H9 (cell line): Measurements from ENCODE around the gene ZNF124. TPM values are rescaled to one million over a fixed set of nuclear protein-coding genes. Genes with fewer than 3 reads are reported as not detected.

Source experiments
- DNase-seq: peaks from one replicate; pipeline ENCODE4 v3.0.0-alpha.2; 2017
- H2AFZ ChIP-seq: one replicate; pipeline ENCODE4 v1.6.1; 2013; ENCODE audit warnings: mild to moderate bottlenecking, low read length, control low read depth, moderate library complexity
- H2AK5ac ChIP-seq: 2 replicates; pipeline ENCODE4 v1.6.1; 2013; ENCODE audit warnings: low read length, control low read depth, mixed read lengths; ENCODE audit not compliant: insufficient read length
- H2BK120ac ChIP-seq: one replicate; pipeline ENCODE4 v1.6.1; 2013; ENCODE audit warnings: low read depth, mild to moderate bottlenecking, low read length, control low read depth, inconsistent platforms; ENCODE audit not compliant: poor library complexity, severe bottlenecking
- H2BK12ac ChIP-seq: 2 replicates; pipeline ENCODE4 v1.6.1; 2013; ENCODE audit warnings: low read length, control low read depth, mixed read lengths, low read depth; ENCODE audit not compliant: insufficient read length
- H2BK15ac ChIP-seq: 2 replicates; pipeline ENCODE4 v1.6.1; 2013; ENCODE audit warnings: low read depth, low read length, control low read depth
- H2BK20ac ChIP-seq: one replicate; pipeline ENCODE4 v1.6.1; 2013; ENCODE audit warnings: low read depth, mild to moderate bottlenecking, low read length, control low read depth, inconsistent platforms; ENCODE audit not compliant: poor library complexity, severe bottlenecking
- H2BK5ac ChIP-seq: 2 replicates; pipeline ENCODE4 v1.6.1; 2013; ENCODE audit warnings: low read length, control low read depth, mixed read lengths; ENCODE audit not compliant: insufficient read length
- H3K14ac ChIP-seq: 2 replicates; pipeline ENCODE4 v1.6.1; 2013; ENCODE audit warnings: low read length, control low read depth; ENCODE audit not compliant: insufficient read depth
- H3K18ac ChIP-seq: 2 replicates; pipeline ENCODE4 v1.6.1; 2013; ENCODE audit warnings: low read depth, mild to moderate bottlenecking, mixed read lengths, low read length, control low read depth; ENCODE audit not compliant: insufficient read length
- H3K23ac ChIP-seq: 2 replicates; pipeline ENCODE4 v1.6.1; 2013; ENCODE audit warnings: low read length, control low read depth, mixed read lengths, low read depth; ENCODE audit not compliant: insufficient read length
- H3K23me2 ChIP-seq: 2 replicates; pipeline ENCODE4 v1.6.1; 2013; ENCODE audit warnings: low read depth, mild to moderate bottlenecking, mixed read lengths, low read length, control low read depth; ENCODE audit not compliant: insufficient read length, poor library complexity, severe bottlenecking
- H3K27ac ChIP-seq: 2 replicates; pipeline ENCODE4 v1.5.1; 2013; ENCODE audit warnings: low read length, control low read depth, mixed read lengths, low read depth; ENCODE audit not compliant: insufficient read length
- H3K27me3 ChIP-seq: 2 replicates; pipeline ENCODE4 v1.6.1; 2013; ENCODE audit warnings: low read length, control low read depth, inconsistent platforms; ENCODE audit not compliant: insufficient read depth
- H3K4ac ChIP-seq: 2 replicates; pipeline ENCODE4 v1.6.1; 2013; ENCODE audit warnings: low read depth, mild to moderate bottlenecking, control low read depth, inconsistent platforms, low read length, moderate library complexity
- H3K4me1 ChIP-seq: 2 replicates; pipeline ENCODE4 v1.6.1; 2013; ENCODE audit warnings: low read length, control low read depth, inconsistent platforms; ENCODE audit not compliant: insufficient read depth
- H3K4me2 ChIP-seq: 2 replicates; pipeline ENCODE4 v1.6.1; 2013; ENCODE audit warnings: low read length, control low read depth, mixed read lengths; ENCODE audit not compliant: insufficient read length, insufficient read depth
- H3K56ac ChIP-seq: 2 replicates; pipeline ENCODE4 v1.6.1; 2013; ENCODE audit warnings: low read depth, mild to moderate bottlenecking, mixed read lengths, low read length, control low read depth; ENCODE audit not compliant: insufficient read length
- H3K79me1 ChIP-seq: 2 replicates; pipeline ENCODE4 v1.6.1; 2013; ENCODE audit warnings: low read depth, mild to moderate bottlenecking, moderate library complexity, low read length, control low read depth, inconsistent platforms; ENCODE audit not compliant: insufficient read depth, poor library complexity, severe bottlenecking
- H3K79me2 ChIP-seq: 2 replicates; pipeline ENCODE4 v1.6.1; 2013; ENCODE audit warnings: low read length, control low read depth, inconsistent platforms; ENCODE audit not compliant: insufficient read depth
- H3K9ac ChIP-seq: 2 replicates; pipeline ENCODE4 v1.6.1; 2013; ENCODE audit warnings: low read length, control low read depth, mixed read lengths; ENCODE audit not compliant: insufficient read length; ENCODE audit errors: extremely low read depth
- H3K9me3 ChIP-seq: one replicate; pipeline ENCODE4 v1.6.1; 2013; ENCODE audit warnings: low read depth, low read length, inconsistent platforms; ENCODE audit not compliant: control insufficient read depth
- H3T11ph ChIP-seq: one replicate; pipeline ENCODE4 v1.6.1; 2013; ENCODE audit warnings: mild to moderate bottlenecking, low read length, control low read depth, inconsistent platforms
- H4K20me1 ChIP-seq: one replicate; pipeline ENCODE4 v1.6.1; 2013; ENCODE audit not compliant: control insufficient read depth, insufficient read length, insufficient read depth
- H4K5ac ChIP-seq: 2 replicates; pipeline ENCODE4 v1.6.1; 2013; ENCODE audit warnings: low read depth, mild to moderate bottlenecking, mixed read lengths, low read length, control low read depth; ENCODE audit not compliant: insufficient read length
- H4K8ac ChIP-seq: replicated peaks from 2 replicates; pipeline ENCODE4 v1.6.1; 2013; ENCODE audit warnings: low read length, control low read depth, mixed read lengths, low read depth; ENCODE audit not compliant: insufficient read length
- H4K91ac ChIP-seq: 2 replicates; pipeline ENCODE4 v1.6.1; 2013; ENCODE audit warnings: low read depth, mild to moderate bottlenecking, moderate library complexity, mixed read lengths, low read length, control low read depth; ENCODE audit not compliant: insufficient read length
- H3K27ac Mint-ChIP-seq, 3 experiments: 2 replicates in 2 of 3; 3 replicates in 1 of 3; pipeline ENCODE4 v1.8.0; 2020 to 2021; ENCODE audit warnings: mixed read lengths in 3 of 3, mild to moderate bottlenecking in 1 of 3, moderate library complexity in 1 of 3
- H3K27me3 Mint-ChIP-seq: 2 replicates; pipeline ENCODE4 v1.8.0; 2021; ENCODE audit warnings: low read depth, mild to moderate bottlenecking, moderate library complexity, mixed read lengths
- H3K36me3 Mint-ChIP-seq, 3 experiments: 2 replicates in 2 of 3; 3 replicates in 1 of 3; pipeline ENCODE4 v1.8.0; 2020 to 2021; ENCODE audit warnings: low read depth in 3 of 3, mixed read lengths in 3 of 3; ENCODE audit not compliant: insufficient read depth in 1 of 3
- H3K4me1 Mint-ChIP-seq, 2 experiments: 2 replicates each; pipeline ENCODE4 v1.8.0; 2020; ENCODE audit warnings: mixed read lengths in 2 of 2
- H3K4me3 Mint-ChIP-seq, 2 experiments: 2 replicates in 1 of 2; 3 replicates in 1 of 2; pipeline ENCODE4 v1.8.0; 2020 to 2021; ENCODE audit warnings: mild to moderate bottlenecking in 2 of 2, mixed read lengths in 2 of 2, moderate library complexity in 1 of 2
- H3K9me3 Mint-ChIP-seq, 2 experiments: 2 replicates in 1 of 2; 3 replicates in 1 of 2; pipeline ENCODE4 v1.8.0; 2020; ENCODE audit warnings: mild to moderate bottlenecking in 2 of 2, mixed read lengths in 2 of 2, moderate library complexity in 1 of 2
- CTCF ChIP-seq: fragments of 200-600 bp; sonication (generic); conservative IDR thresholded peaks from 3 replicates; pipeline ENCODE4 v1.8.0; 2021; ENCODE audit warnings: antibody characterized with exemption, mild to moderate bottlenecking
- WGBS: extraction: QIAGEN DNeasy Blood & Tissue Kit; methylation state at CpG from one replicate; pipeline ENCODE4 v1.1.7; 2013; ENCODE audit warnings: missing lambda C conversion rate, low lambda C conversion rate, mixed read lengths; ENCODE audit not compliant: insufficient read length; ENCODE audit errors: extremely low coverage; 5-methylcytosine and 5-hydroxymethylcytosine counted together
- total RNA-seq: library from RNA; stranded (reverse); gene quantifications from 2 replicates; pipeline ENCODE4 v1.2.1, GENCODE V29; 2021

ZNF124 gene
- total RNA-seq, 1 experiment from 2014 or later = 50.6 TPM

GRCh38 chr1:247210376-247211117 lies 38.7 kb upstream of the ZNF124 start:
- no CpG with 5 or more reads among the region's 49 CpGs for WGBS
- Mint-ChIP-seq H3K4me1 (peaks cover 18 to 24% of the 10 kb centered on the region in 2 experiments), H3K36me3 (peaks cover 9 to 12% (median 10%) of the 10 kb centered on the region in 3 experiments), H3K27me3 (no peaks in the 10 kb centered on the region; the same call in 1 of the 2 replicates), H3K9me3 (no peaks in the 10 kb centered on the region), H3K27ac (peak overlapping the region; percentile 68 to 88 (median 68); a peak in 2 of 7 replicates), H3K4me3 (peak overlapping the region; percentile 89 to 92)
- Histone ChIP-seq H3K79me1 (peaks cover 9% of the 10 kb centered on the region), H3T11ph (no peak overlapping the region), H3K14ac (peak overlapping the region; percentile 85; the same call in 1 of the 2 replicates), H3K23ac (no peak overlapping the region), H2BK120ac (no peak overlapping the region), H2BK20ac (no peak overlapping the region), H3K9ac (peak overlapping the region; percentile 70), H3K56ac (no peak overlapping the region), H2AK5ac (no peak overlapping the region), H4K5ac (no peak overlapping the region), H3K9me3 (no peaks in the 10 kb centered on the region), H4K91ac (no peak overlapping the region), H3K79me2 (peaks cover 12% of the 10 kb centered on the region), H3K4me1 (peaks cover 7% of the 10 kb centered on the region), H3K4ac (no peak overlapping the region), H4K8ac (no peak overlapping the region), H4K20me1 (no peaks in the 10 kb centered on the region), H3K27ac (no peak overlapping the region), H3K18ac (peak overlapping the region; percentile 25), H3K27me3 (no peaks in the 10 kb centered on the region), H2BK5ac (no peak overlapping the region), H2BK15ac (no peak overlapping the region), H3K4me2 (peak overlapping the region; percentile 88), H2BK12ac (no peak overlapping the region), H3K23me2 (peaks cover 8% of the 10 kb centered on the region), H2AFZ (no peak overlapping the region)
- no peak for TF ChIP-seq CTCF
- DNase-seq = peak; percentile 98
